ENCODE data around the gene FARP2. TPM values are rescaled to one million over a fixed set of nuclear protein-coding genes. Genes with fewer than 3 reads are reported as not detected.
A peak's percentile ranks its signal among the peaks of the same experiment; 100 is the strongest.

The FARP2 gene, protein sequence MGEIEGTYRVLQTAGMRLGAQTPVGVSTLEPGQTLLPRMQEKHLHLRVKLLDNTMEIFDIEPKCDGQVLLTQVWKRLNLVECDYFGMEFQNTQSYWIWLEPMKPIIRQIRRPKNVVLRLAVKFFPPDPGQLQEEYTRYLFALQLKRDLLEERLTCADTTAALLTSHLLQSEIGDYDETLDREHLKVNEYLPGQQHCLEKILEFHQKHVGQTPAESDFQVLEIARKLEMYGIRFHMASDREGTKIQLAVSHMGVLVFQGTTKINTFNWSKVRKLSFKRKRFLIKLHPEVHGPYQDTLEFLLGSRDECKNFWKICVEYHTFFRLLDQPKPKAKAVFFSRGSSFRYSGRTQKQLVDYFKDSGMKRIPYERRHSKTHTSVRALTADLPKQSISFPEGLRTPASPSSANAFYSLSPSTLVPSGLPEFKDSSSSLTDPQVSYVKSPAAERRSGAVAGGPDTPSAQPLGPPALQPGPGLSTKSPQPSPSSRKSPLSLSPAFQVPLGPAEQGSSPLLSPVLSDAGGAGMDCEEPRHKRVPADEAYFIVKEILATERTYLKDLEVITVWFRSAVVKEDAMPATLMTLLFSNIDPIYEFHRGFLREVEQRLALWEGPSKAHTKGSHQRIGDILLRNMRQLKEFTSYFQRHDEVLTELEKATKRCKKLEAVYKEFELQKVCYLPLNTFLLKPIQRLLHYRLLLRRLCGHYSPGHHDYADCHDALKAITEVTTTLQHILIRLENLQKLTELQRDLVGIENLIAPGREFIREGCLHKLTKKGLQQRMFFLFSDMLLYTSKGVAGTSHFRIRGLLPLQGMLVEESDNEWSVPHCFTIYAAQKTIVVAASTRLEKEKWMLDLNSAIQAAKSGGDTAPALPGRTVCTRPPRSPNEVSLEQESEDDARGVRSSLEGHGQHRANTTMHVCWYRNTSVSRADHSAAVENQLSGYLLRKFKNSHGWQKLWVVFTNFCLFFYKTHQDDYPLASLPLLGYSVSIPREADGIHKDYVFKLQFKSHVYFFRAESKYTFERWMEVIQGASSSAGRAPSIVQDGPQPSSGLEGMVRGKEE
- 54.0 to 57.1 TPM (median 56.0 TPM) in 3 replicates for total RNA-seq
- long read RNA-seq, full-length matches to known transcripts: 16 of 35 reads
- long read RNA-seq, partial matches to known transcripts: 4 of 35 reads
- long read RNA-seq, other reads (novel, unspliced or antisense): 15 of 35 reads

DNA sequence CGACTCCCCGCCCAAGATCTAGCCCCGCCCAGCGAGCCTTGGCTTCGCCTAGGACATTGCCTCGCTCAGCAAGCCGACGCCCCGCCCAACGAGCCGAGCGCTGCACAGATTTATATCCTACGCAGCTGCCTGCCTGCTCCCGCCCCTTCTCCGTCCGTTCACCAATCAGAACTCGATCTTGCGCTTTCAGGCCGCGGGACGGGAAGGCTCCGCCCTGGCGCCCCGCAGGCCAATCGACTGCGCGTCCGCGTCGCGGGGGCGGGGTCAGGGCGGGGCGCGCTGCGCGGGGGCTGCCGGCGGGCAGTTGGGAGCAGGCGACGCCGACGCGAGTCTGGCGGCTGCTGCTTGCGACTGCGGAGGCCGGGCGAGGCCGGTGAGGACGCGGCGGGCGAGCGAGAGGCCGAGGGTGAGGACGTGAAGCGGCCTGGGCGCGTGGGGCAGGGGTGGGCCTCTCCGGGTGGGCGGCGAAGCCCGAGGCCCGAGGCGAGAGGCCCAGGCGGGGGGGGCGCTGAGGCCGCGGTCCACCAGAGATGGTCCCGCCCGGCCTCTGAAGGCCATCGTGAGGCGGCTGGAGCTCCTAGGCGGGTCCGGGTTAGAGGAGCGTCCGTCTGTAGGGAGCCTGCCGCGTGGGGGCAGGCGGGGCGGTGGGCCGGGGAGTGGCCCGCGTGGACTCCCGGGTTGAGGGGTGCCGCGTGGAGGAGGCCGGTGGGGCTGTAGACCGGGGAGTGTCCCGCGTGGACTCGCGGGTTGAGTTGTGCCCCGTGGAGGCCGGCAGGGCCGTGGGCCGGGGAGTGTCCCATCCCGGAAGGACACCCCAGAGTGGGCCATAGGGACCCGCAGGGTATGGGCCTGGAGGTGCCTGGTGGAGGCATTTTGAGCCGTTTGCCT is at the start of gene FARP2:
Gene FARP2, plus strand, starts transcription at position 303 of the 888 bp plus-strand sequence. CDS start 16,823 bp downstream, outside the sequence.
- H3K27ac Mint-ChIP-seq (ENCODE audit: unreplicated experiment): peak within 1 kb of the TSS; percentile 88
- H3K4me1 Mint-ChIP-seq (ENCODE audit: low read depth): peaks cover 64% of the 10 kb centered on the region
- TF ChIP-seq, protein P1, sequence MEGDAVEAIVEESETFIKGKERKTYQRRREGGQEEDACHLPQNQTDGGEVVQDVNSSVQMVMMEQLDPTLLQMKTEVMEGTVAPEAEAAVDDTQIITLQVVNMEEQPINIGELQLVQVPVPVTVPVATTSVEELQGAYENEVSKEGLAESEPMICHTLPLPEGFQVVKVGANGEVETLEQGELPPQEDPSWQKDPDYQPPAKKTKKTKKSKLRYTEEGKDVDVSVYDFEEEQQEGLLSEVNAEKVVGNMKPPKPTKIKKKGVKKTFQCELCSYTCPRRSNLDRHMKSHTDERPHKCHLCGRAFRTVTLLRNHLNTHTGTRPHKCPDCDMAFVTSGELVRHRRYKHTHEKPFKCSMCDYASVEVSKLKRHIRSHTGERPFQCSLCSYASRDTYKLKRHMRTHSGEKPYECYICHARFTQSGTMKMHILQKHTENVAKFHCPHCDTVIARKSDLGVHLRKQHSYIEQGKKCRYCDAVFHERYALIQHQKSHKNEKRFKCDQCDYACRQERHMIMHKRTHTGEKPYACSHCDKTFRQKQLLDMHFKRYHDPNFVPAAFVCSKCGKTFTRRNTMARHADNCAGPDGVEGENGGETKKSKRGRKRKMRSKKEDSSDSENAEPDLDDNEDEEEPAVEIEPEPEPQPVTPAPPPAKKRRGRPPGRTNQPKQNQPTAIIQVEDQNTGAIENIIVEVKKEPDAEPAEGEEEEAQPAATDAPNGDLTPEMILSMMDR (IDR thresholded peaks at IDR 0.05): peak; percentile 45
- DNase-seq (ENCODE audit: low spot score): peak; percentile 100
- H3K27me3 Mint-ChIP-seq (ENCODE audit: low read depth): no peaks in the 10 kb centered on the region
- peak within 1 kb of the TSS; percentile 80 for H3K4me3 Mint-ChIP-seq (ENCODE audit: unreplicated experiment)
- peaks cover 13% of the 10 kb centered on the region for H3K36me3 Mint-ChIP-seq (ENCODE audit: low read depth)
- no peaks in the 10 kb centered on the region for H3K9me3 Mint-ChIP-seq (ENCODE audit: low read depth)

DNA sequence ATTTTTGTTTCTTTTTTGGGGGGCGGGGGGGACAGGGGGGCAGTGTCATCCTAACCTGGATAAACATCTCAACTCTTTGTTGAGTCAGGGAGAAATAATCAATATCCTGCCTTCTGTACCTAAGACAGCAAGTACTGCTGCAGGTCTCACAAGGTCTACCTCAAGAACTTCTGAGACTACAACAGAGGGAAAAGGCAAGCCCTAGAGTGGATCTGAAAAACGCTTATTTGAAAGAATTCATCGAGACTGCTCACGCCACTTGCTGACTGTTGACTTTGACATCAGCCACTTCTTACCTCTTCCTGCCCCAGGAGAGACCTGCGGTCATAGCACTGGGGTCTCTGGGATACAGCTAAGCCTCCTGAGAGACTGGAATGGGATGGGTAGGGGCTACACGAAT is 49.0 kb upstream of the FARP2 start:
- Mint-ChIP-seq H3K27ac (ENCODE audit: unreplicated experiment) (no peak overlapping the region), H3K4me3 (ENCODE audit: unreplicated experiment) (no peak overlapping the region), H3K4me1 (ENCODE audit: low read depth) (peaks cover 50% of the 10 kb centered on the region), H3K36me3 (ENCODE audit: low read depth) (no peaks in the 10 kb centered on the region), H3K9me3 (ENCODE audit: low read depth) (no peaks in the 10 kb centered on the region), H3K27me3 (ENCODE audit: low read depth) (no peaks in the 10 kb centered on the region)
- no peak for DNase-seq (ENCODE audit: low spot score)
- TF ChIP-seq, protein P1 (IDR thresholded peaks at IDR 0.05): no peak

DNA sequence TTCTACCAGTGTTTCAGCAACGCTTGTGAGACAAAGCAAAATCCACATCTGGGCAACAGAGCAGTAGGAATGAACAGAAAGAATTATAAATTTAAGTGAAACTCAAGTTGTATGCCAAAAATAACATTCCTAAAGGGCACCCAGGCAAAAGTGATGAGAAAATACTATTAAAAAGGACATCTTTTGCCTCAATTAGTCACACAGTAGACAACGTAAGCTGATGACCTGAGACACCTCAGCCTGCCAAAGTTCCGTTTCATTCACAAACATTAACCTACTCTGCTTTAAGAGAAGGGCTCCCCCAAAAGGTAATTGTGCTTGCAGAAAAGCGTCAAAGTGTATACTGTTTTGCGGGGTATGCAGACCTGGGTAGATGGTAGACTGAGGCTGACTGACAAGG is 47.8 kb upstream of the FARP2 start:
- H3K9me3 Mint-ChIP-seq (ENCODE audit: low read depth): no peaks in the 10 kb centered on the region
- no peaks in the 10 kb centered on the region for H3K27me3 Mint-ChIP-seq (ENCODE audit: low read depth)
- no peak overlapping the region for H3K4me3 Mint-ChIP-seq (ENCODE audit: unreplicated experiment)
- H3K36me3 Mint-ChIP-seq (ENCODE audit: low read depth): no peaks in the 10 kb centered on the region
- peak overlapping the region; percentile 83 for H3K27ac Mint-ChIP-seq (ENCODE audit: unreplicated experiment)
- TF ChIP-seq, protein P1 (IDR thresholded peaks at IDR 0.05): no peak
- peaks cover 60% of the 10 kb centered on the region for H3K4me1 Mint-ChIP-seq (ENCODE audit: low read depth)
- DNase-seq (ENCODE audit: low spot score): no peak

DNA sequence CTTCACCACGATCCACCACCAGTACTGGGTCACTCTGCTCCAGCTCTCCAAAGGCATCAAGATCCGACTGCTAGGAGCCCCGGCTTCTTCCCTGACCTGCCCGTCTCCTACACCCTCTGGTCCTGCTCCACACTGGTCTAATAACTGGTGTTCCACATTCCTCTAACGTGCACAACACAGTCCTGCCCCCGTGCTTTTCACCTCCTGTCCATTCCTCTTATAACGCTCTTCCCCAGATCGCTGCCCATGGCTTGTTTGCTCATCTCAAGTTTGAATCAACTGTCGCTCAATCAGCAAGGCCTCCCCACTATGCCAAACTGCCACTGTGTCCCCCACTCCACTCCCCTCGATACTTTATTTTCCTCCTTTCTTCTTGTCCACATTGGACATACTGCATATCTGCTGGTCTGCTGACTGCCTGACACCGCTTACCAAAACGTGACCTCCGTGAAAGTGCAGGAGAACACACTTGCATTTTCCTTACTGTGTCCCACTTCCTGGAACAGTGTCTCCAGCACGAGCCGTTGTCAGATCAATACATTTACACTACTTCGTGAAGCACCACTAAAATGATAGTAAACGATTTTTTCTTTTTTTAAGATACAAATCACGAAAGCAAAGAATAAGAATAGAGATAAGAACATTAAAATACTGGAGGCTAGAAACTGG is 47.1 kb upstream of the FARP2 start:
- DNase-seq (ENCODE audit: low spot score): no peak
- Mint-ChIP-seq H3K27ac (ENCODE audit: unreplicated experiment) (peak overlapping the region; percentile 67), H3K9me3 (ENCODE audit: low read depth) (no peaks in the 10 kb centered on the region), H3K4me3 (ENCODE audit: unreplicated experiment) (no peak overlapping the region), H3K27me3 (ENCODE audit: low read depth) (no peaks in the 10 kb centered on the region), H3K4me1 (ENCODE audit: low read depth) (peaks cover 66% of the 10 kb centered on the region), H3K36me3 (ENCODE audit: low read depth) (no peaks in the 10 kb centered on the region)
- TF ChIP-seq, protein P1 (IDR thresholded peaks at IDR 0.05): no peak

Data from chondrocyte (in vitro differentiated cells).